Fibroblast of lung (primary cell): ENCODE measurements around the gene PLA2G12B.

Experiments used
- EZH2 ChIP-seq: IDR thresholded peaks from 2 replicates; pipeline ENCODE4 v1.5.1; 2012; ENCODE audit warnings: low read length, control low read depth, mild to moderate bottlenecking; ENCODE audit errors: missing control alignments
- TF ChIP-seq, protein P1 (sequence below), 2 donors: IDR thresholded peaks in 1 of 2; conservative IDR thresholded peaks in 1 of 2; 1 replicate in 1 of 2; 2 replicates in 1 of 2; pipeline ENCODE4 v1.5.1; 2011 to 2012; ENCODE audit warnings: low read length in 2 of 2, control low read depth in 1 of 2, inconsistent platforms in 1 of 2, low read depth in 1 of 2, mild to moderate bottlenecking in 1 of 2

DNA sequence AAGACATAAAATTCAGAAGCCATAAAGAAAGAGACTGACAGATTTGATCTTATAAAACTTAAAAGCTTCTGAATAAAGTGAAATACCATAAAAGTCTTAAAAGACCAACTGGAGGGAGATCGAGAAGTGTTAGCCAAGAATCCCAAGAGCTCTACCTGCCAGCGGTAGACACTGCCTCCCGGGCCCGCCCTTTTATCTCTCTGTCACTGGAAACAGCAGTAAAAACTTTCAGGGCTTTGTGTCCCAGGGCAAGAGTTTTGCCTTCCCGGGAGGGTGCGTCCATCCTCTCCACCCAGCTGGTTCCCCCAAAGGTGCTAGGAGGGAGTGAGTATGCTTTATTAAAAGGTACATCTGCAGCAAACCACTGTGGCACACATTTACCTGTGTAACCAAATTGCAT, 5.8 kb downstream of the PLA2G12B start:
- TF ChIP-seq, protein P1, sequence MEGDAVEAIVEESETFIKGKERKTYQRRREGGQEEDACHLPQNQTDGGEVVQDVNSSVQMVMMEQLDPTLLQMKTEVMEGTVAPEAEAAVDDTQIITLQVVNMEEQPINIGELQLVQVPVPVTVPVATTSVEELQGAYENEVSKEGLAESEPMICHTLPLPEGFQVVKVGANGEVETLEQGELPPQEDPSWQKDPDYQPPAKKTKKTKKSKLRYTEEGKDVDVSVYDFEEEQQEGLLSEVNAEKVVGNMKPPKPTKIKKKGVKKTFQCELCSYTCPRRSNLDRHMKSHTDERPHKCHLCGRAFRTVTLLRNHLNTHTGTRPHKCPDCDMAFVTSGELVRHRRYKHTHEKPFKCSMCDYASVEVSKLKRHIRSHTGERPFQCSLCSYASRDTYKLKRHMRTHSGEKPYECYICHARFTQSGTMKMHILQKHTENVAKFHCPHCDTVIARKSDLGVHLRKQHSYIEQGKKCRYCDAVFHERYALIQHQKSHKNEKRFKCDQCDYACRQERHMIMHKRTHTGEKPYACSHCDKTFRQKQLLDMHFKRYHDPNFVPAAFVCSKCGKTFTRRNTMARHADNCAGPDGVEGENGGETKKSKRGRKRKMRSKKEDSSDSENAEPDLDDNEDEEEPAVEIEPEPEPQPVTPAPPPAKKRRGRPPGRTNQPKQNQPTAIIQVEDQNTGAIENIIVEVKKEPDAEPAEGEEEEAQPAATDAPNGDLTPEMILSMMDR (conservative IDR thresholded peaks at IDR 0.05 in 1 of 2, IDR thresholded peaks at IDR 0.05 in 1 of 2; ENCODE audit: low read depth in 1 of 2, low read length in 2 of 2) = no peak
- TF ChIP-seq EZH2 = no peak
